NCI-H524 (cell line): Measurements from ENCODE around the gene EML2.
"Not testable (repeated sequence)": the region's sequence is repeated elsewhere in the genome, so short reads cannot be mapped to it uniquely, and the experiment has no call there.

Experiments
- DNase-seq, 2 experiments: peaks; one replicate each; lab custom pipeline; 2025; lab: John Stamatoyannopoulos, UW

Gene EML2

GRCh38 chr19:45638930-45639729 is at the start of gene EML2:
EML2 (minus strand) TSS chr19:45639397; CDS start chr19:45639376, 21 bp downstream.
- DNase-seq, result no peak

GRCh38 chr19:45687599-45687998 is 48.4 kb upstream of the EML2 start:
- no peak for DNase-seq

GRCh38 chr19:45685045-45685444 is 45.8 kb upstream of the EML2 start:
- not testable (repeated sequence) for DNase-seq

- DNase-seq, result no peak
Measured at GRCh38 chr19:45682908-45683307, 43.7 kb upstream of the EML2 start.

- DNase-seq, result no peak
Measured at GRCh38 chr19:45682117-45682516, 42.9 kb upstream of the EML2 start.

GRCh38 chr19:45681391-45682015 is 42.3 kb upstream of the EML2 start:
- DNase-seq, result peak; percentile 60 to 77

GRCh38 chr19:45677351-45678230 is 38.4 kb upstream of the EML2 start:
- peak in 1 of 2 experiments; percentile 25 for DNase-seq

- DNase-seq, result no peak
Measured at GRCh38 chr19:45676851-45677263, 37.7 kb upstream of the EML2 start.

GRCh38 chr19:45674946-45675345 is 35.7 kb upstream of the EML2 start:
- DNase-seq, result no peak

- no peak for DNase-seq
Measured at GRCh38 chr19:45670670-45671453, 31.7 kb upstream of the EML2 start.

GRCh38 chr19:45668342-45668871 is 29.2 kb upstream of the EML2 start:
- no peak for DNase-seq

GRCh38 chr19:45667620-45668341 is 28.6 kb upstream of the EML2 start, which contains the start of gene GIPR:
GIPR (plus strand) TSS chr19:45668221; CDS start chr19:45669521, 1,300 bp downstream.
- peak in 1 of 2 experiments; percentile 58 for DNase-seq

- DNase-seq, result no peak
Measured at GRCh38 chr19:45664575-45664974, 25.4 kb upstream of the EML2 start.

GRCh38 chr19:45663800-45664199 is 24.6 kb upstream of the EML2 start:
- DNase-seq, result no peak

GRCh38 chr19:45660636-45661035 is 21.4 kb upstream of the EML2 start:
- no peak for DNase-seq

- no peak for DNase-seq
Measured at GRCh38 chr19:45659096-45659729, 20.0 kb upstream of the EML2 start.

GRCh38 chr19:45657520-45658167 is 18.4 kb upstream of the EML2 start:
- peak; percentile 41 to 57 for DNase-seq

- DNase-seq, result no peak
Measured at GRCh38 chr19:45655073-45655472, 15.9 kb upstream of the EML2 start.

GRCh38 chr19:45653634-45654033 is 14.4 kb upstream of the EML2 start:
- DNase-seq, result peak; percentile 91 to 97

GRCh38 chr19:45650722-45651121 is 11.5 kb upstream of the EML2 start:
- no peak for DNase-seq
